Stimulated activated CD8-positive, alpha-beta memory T cell treated with anti-CD3 and anti-CD28 coated beads, Interleukin-15, amount 100 ng/mL, for 1 hour (primary cell): Measurements from ENCODE around the gene SLC9A1.

Experiments
- DNase-seq: peaks from one replicate; pipeline ENCODE4 v3.0.0-alpha.2; 2020; ENCODE audit warnings: low read depth

Gene SLC9A1

DNA sequence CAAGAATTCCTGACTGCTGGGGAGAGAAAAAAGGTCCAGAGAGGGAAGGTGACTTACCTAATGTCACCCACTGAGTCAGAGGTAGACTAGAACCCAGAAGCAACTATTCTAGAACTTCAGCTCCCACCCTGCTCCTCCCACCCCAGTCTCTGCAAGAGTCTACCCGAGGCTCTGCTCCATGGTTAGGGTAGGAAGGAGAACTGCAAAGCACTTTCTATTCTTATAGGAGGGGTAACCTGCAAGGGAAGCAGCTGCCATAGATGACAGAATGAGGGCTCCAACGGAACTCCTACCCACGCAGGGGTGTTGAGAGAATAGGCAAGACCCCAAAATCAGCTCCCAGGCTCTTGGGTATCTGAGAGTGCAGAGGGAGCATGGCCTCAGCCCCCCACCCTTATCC is 4.3 kb downstream of the SLC9A1 start:
- DNase-seq, result no peak

DNA sequence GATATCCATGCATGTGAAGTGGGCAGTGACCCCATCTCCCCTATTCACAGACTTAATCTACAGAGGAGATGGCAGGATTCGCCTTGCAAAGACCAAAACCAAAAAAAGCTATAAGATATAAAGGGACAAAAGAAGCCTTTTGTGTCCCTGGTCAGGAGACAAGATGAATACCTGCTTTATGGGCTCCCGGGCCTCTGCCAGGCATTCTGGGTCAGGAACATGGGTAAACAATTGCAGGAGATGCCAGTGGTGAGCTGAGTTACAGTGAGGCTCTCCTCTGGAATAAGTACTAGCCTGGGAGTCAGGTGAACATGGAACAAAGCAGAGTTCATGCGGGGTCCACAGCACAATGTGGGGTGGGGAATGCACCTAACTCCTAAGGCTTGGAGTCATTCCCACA is 4.7 kb downstream of the SLC9A1 start:
- DNase-seq, result no peak

DNA sequence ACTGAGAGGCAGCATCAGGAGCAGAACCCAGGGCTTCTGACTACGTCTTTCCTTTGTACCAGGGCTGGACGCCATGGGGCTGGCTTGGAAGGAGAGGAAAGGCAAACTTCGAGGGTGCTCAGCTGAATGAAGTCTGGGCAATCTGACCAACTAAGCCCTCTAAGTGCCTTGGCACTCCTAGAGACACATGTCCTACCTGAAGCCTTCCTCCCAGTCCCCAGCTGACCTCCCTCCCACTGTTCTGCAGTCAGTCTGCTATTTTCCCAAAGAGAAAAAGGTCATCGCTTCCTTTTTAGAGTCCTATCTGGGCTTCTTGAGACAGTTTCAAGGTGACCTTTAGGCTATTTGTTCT is 5.2 kb downstream of the SLC9A1 start:
- DNase-seq, result no peak

DNA sequence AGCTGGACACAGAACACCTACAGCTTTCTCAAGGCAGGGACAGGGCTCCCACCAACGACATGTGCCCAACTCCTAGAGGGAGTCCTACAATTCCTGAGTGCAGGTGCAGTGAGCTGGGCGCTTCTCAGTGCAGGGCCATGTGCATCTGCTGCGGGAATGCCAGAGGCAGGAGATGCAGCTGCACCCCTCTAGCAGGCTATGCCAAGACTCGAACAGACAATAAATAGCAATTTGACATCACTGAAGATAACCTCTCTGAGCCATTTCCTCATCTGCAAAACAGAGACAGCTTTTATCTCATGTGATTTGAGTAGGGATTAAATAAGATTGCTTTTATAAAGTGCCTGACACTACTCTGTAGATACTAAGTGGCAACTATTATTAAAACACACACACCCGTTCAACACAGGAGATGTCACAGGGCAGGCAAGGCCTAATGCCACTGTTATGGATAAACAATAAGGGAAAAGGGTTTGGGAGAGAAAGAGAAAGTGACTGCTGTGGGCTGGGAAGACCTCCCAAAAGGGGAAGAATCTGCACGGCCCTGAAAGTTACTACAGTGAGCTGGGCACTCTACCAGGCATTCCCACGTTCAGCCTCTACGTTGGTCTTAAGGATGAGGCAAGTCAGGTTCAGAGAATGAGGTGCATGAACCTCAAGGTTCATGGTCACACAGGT is 5.7 kb downstream of the SLC9A1 start:
- DNase-seq, result no peak

DNA sequence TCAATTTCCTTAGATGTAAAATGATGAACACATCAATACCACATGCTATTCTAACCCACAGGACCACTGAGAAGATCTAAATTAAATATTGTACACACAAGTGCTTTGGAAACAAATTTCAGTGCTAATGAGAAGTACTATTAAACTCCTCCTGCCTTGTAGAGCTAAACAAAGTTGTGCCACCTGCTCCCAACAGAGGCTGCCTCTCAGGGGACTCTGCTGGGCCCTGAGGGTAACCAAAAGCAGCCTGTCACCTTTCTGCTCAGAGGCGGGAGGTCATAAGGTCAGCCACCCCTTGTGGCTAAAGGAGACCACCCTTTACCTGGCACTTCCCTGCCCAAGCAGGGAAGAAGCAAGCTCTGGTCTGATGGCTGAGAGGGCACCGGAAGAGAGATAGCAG is 6.3 kb downstream of the SLC9A1 start:
- DNase-seq, result no peak

DNA sequence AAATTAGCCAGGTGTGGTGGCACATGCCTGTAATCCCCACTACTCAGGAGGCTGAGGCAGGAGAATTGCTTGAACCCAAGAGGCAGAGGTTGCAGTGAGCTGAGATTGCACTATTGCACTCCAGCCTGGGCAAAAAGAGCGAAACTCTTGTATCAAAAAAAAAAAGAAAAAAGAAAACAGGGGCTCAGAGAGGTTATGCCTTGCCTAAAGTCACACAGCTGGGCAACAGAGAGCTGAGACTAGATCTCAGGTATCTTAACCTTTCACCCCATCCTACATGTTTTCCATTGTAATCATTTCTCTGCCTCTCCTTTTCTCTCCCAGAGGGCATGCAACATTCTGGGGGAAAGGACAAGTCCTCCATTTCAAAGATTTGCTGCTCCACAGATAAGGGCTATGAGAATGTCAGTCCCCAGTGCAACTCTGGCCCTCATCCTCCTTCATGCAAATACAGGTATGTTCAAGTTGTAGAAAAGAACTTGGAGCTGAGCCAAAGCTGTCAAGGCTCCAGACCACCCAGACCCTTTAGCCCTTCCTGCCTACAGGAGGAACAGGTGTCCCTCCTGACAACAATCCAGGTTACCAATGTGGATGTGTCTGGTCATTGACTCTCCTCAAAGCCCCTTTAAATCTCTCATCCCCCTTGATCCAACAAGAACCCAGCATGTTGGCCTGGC is 6.9 kb downstream of the SLC9A1 start:
- no peak for DNase-seq

DNA sequence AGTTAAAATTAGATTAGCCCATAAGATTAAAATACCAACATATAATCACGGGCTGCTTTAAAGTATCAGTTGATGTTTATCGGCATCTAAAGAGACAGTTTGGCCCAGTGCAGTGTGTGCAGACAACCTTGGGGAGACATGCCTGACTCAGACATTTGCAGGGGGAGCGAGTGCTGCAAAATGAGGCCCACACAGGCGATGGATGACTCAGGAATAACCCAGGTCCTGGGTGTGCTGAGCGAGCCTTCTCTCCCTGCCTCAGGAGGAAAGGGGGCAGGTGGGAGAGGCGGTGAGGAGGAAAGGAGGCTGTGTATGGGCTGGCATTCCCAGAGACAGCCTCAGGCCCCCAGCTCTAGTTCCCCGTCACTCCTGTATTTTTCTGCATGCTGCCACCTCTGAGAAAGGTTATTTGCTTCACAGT is 9.0 kb downstream of the SLC9A1 start:
- DNase-seq, result no peak

DNA sequence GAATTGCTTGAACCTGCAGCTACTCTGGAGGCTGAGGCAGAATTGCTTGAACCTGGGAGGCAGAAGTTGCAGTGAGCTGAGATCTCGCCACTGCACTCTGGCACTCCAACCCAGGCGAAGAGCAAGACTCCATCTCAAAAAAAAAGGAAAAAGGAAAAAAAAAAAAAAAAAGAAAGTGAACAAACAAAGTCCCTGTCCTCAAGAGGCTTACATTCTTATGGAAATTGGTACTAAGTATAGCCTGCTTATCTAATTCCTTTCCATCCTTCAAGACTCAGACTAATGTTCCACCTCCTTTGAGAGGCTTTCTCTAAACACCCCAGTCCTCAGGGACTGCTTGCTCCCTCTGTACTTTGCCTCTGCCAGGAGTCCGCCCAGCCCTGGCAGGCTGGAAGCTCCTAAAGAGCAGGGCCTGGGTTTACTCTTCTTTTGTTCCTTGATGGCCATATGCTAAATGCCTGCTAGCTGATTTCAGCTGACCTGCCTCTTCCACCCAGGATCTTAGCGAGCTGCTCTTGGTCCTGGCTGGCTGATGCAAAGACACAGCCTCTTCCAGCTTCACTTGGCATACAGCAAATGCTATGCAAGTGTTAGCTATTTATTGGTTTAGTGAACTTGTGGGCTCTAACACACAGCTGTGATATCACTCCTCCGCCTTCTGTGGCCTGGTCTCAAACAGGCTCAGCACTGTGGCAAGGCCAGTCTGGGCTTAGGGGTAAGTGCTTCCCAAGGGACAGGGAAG is 9.8 kb downstream of the SLC9A1 start:
- DNase-seq, result no peak

DNA sequence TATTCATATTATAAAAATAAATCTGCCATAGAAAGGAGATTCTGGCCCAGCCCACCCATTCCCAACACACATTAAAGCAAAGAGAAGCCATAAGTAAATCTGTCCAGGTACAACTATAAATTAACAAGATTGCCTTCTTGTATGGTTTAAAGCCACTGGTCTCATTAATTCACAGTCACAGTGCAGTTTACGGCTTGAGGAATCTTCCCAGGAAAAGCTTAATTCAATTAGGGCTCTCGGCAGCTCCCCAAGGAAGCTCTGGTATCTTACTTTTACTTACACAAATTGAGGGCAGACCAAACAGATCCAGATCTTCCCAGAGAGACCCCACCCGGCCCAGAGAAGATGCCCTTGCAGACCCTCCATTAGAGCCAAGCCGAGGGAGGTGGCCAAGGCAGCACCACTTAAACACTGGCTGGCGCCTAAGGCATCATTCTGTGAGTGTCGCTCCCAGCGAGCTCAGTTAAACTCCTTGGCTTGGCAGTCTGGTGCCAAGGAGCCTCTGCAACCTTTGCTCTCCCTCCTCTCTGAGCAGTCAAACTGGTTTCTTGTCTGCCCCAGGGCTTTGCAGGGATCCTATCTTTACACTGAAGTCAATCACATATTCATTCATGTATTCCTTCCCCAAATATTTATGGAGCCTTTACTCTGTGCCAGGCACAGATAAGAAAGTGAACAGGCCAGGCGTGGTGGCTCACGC is 10.7 kb downstream of the SLC9A1 start:
- no peak for DNase-seq

DNA sequence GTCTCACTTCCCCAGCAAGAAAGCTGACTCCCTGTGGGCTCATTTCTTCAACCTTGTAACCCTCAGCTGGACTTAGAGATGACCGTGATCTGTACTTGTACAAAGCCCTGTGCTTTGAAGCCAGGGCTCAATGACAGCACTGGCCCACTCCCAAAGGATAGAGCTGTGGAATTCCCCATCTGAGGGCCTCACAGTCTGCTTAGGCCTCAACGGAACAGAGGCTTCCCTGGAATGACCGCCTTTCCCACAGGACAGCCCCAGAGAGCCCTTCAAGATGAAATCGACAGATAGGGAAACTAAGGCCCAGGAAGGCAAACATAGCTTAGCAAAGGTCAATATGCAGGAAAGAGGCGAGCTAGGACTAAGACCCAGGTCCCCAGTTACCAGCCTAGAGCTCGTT is 11.5 kb downstream of the SLC9A1 start:
- no peak for DNase-seq

DNA sequence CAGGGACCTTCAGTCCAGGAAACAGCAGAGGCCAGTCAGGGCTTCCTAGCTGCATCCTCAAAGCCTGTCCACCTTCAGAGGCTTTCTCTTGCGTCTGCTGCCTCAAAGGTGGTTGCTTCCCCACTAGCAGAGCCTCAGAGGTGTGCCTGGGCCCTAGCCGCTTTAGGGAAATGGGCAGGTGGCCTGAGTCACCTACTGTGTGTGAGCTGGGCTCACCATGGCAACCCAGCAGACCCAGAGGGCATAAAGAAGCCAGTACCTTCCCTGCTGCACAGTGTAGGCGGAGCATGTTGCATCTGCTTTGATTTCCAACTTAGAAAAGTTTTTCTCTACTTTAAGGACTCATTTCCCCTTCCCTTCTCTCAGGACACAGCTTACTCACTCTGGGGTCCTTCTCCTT is 12.5 kb downstream of the SLC9A1 start:
- no peak for DNase-seq

DNA sequence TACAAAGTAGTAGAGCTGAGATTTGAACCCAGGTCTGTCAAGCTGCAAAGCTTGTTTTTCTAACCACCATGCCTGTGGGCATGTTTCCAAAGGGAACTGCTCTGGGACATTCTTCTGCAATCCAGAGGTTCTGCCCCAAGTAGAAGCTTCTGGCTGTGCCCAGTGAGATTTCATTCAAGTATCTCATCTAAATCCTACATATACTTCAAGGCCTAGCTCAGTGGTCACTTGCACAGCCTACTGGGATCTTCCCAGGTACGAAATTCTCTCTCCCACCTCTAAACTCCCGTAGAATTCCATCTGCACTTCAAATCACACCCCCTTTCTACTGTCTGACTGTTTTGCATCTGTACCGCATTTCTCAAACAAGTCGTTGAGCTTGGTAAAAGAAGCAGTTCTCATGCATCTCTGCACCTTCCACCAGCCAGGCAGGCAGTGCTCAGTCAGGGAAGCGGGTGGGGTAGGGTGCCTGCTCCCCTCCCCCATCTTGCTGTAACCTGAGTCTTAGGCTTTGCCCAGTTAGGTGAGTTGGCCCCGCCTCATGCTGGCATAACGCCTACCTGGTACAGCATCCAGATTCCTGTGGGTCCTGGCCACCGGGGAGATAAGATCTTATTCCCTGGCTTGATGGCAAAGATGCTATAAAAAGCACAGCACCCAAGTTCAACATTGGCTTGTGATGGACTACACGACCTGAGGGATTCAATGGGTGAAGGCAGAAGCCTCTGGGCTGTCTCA is 13.5 kb downstream of the SLC9A1 start:
- no peak for DNase-seq

DNA sequence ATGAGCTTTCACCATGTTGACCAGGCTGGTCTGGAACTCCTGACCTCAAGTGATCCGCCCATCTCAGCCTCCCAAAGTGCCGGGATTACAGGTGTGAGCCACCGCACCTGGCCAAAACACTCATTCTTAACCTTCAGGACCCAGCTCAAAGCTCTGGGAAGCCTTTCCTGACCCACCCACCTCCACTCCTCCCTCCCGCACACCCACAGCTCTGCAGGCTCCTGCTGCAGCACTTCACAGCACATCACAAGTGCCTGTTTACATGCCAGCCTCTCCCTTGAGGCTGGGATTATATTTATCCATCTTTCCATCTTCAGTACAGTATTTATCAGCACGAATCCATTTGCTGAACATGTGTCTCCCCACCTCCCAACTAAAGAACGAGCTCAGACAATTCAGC is 14.9 kb downstream of the SLC9A1 start:
- DNase-seq, result no peak

DNA sequence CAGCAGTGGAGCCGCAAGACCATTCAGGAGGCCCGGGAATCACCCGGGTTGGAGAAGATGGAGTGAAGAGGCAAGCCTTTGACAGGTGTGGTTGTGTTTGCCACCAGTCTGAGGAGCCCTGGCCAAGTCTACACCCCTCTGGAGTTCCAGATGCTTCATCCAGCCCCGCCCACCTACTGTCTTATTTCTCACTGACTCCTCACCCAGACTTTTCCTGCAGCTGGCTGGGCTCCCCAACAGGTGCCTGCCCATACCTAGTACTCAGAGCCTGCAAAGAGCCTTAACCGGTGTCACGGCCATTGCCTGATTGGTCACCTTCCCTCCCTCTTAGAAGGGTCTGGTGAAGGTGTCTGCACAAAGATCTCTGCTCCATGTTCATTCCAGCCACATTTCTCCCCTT is 16.0 kb downstream of the SLC9A1 start:
- no peak for DNase-seq

DNA sequence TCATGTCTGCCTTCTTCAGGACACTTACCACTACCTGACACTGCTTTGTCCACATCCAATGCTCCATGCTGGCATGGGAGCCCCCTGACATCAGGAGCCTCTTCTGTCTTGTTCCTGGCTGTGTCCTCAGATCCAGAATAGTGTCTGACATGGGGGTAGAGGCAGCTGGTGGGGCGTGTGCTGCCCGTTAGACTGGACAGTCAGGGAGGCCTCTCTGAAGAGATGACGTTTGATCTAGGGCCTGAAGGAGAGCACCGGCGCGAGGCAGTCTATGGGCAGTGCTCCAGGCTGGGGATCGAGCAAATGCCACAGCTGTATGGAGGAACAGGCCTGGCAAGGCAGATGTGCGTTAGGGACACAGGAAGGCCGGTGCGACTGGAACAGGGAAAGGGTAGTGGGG is 16.6 kb downstream of the SLC9A1 start:
- no peak for DNase-seq

DNA sequence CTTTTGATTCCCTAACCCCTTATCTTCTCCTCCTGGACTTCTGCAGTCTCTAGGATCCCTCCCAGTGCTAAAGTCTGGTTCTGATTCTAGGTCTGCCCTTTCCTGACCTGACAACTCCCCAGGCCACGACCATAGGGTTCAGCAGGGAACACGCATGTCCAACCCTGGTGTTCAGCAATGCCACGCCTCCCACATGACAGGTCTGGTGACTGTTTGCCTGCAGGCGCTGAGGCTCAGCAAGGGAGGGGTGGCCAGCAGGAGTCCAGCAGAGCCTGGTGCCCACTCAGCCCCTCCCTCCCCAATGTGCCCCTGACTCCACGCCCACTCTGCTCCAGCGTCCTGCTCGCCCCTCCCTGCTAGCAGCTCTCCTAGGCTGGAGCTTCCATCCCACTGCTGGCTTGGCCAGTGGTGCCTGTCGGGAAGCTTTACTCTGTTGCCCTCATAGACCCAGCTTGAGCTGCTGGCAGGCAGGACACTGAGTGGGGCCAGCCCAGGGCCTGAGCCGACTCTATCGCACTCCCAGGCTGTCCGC is 17.3 kb downstream of the SLC9A1 start:
- no peak for DNase-seq

DNA sequence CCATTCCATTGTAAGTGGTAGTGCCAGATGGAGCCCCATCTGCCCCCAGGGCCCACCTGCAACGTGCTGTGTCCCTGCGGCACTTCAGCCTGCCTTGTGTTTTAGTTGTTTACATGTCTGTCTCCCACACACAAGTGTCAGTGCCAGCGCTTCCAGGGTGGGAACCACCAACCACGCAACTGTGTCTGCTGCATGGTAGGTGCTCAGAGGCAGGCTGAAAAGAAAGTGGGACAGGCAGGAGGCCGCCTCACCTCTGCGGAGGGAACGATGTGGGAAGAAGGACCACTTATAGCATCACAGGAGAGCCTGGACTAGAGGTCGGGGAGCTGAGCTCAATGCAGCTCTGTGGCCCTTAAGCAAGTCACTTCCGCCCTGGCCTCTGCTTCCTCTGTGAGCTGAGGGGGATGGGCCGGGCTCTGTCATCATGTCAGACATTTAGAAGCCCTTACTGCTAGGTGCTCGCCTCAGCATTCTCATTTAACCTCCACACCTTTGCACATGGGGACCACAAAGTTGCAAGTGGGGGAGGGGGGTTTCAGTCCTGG is 17.9 kb downstream of the SLC9A1 start:
- peak; percentile 43 for DNase-seq

DNA sequence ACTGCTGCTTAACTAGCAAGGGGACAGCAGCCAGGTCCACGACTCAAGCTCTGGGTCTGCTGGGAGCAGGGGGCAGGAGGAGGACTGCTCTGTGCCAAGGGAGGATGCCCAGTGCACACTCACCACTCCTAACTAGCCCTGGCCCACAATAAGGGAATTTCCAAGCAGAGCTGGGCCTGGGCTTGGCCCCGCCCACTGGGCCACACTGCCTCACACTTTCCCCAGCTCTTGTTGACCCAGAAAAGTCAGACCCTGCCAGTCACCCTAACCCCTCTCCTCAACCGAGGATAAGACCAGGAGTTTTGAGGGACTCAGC is 18.7 kb downstream of the SLC9A1 start:
- no peak for DNase-seq

DNA sequence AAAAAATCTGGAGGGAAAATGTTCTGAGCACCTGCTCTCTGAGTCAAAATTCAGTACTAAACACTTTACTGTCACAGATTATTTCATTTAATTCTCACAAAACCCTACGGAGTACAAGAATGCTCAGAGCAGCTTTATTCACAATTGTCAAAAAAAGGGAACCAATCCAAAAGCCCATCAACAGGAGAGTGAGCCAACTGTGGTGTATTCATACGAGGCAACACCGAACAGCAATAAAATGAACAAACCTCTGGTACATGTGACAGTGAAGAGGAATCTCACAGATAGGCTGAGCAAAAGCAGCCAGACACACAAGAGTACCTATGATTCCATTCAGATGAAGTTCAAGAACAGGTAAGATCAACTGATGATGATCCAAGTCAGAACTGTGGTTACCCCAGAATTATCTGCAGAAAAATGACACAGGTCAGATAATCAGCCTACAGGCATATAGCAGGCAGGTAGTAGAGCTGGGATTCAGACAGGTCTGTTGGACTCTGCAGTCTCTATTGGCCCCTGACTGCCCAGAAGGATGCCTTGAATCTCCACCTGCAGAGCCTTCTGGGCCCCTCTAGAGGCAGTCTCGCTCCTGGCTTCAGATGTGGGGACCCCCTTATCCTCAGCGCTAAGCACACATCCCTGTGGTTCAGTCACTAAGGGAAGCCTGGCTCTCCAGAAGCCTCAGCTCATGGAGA is 19.2 kb downstream of the SLC9A1 start:
- DNase-seq, result no peak

DNA sequence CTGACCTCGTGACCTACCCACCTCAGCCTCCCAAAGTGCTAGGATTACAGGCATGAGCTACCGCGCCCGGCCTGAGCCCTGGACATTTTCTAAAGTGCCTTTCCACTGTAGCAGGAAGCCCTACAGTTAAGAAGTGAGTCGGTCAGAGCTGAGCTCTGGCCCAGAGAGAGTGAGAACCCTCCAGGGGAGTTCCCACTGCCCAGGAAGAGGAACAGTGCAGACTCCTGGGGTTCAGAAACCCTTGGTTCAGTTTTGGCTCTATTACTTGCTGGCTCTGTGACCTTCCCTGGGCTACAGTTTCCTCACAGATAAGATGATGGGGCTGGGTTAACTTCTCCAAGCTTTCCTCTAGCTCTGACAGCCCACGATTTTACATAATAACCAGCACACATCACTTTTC is 20.9 kb downstream of the SLC9A1 start:
- DNase-seq, result no peak

DNA sequence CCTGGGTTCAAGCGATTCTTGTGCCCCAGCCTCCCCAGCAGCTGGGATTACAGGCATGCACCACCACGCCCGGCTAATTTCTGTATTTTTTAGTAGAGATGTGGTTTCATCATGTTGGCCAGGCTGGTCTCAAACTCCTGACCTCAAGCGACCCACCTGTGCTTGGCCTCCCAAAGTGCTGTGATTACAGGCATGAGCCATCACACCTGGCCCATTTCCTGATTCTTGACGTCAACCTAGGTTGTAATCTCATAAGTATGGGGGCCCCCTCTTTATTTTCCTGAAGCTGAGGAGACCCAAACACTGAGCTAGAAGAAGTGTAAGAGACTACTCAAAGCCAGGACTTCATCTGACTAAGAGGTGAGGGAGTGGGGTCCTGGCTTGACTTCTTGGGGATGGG is 21.8 kb downstream of the SLC9A1 start:
- no peak for DNase-seq
